HG03565 (cell line): ENCODE measurements around the gene AP3D1.

Experiments
- ATAC-seq: cut with Tn5 transposase; IDR thresholded peaks from one replicate; pipeline ENCODE4 v1.9.1; 2021; ENCODE audit warnings: mild to moderate bottlenecking, moderate library complexity; ENCODE audit not compliant: unreplicated experiment

The AP3D1 gene

DNA sequence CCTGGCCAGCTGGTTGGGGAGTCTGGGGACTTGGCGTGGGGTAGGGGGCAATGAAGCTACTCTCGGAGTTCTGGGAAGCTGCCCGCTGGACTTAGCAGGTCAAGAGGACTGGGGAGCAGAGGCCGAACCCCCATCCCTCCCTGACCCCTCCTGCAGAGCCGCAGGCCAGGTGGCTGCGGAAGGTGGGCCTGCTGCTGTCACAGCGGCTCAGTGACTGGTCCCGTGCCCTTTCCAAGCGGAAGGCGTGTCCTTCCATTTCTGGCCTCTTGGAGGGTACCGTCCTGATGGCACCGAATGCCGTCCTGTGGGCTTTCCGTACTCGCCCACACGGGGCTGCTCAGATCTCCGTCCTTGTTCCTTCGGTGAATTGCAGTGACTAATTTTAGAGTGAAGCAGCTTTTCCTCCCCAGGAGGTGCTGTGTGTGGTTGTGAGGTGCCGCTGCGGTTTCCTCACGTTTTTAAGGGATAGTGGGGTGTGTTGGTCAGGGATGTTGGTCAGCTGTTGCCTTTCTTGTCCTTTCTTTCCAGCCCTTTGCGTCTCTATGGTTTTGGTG is 33.1 kb upstream of the AP3D1 start:
- ATAC-seq: no peak

DNA sequence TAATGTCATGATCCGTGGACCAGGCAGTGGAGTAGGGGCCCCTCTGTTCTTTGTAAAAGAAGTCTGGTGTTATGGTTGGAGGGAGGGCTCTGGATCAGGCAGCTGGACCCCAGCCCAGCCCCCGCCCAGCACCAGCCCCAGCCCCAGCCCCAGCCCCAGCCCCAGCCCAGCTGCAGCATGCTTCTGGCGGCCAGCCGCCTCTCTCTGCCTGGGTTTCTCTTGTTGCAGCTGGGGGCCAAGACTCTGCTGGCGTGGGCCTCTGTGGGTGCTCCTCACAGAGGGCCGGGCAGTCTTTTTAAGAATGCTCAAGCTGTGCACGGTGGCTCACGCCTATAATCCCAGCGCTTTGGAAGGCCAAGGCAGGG is 30.2 kb upstream of the AP3D1 start:
- ATAC-seq: no peak

DNA sequence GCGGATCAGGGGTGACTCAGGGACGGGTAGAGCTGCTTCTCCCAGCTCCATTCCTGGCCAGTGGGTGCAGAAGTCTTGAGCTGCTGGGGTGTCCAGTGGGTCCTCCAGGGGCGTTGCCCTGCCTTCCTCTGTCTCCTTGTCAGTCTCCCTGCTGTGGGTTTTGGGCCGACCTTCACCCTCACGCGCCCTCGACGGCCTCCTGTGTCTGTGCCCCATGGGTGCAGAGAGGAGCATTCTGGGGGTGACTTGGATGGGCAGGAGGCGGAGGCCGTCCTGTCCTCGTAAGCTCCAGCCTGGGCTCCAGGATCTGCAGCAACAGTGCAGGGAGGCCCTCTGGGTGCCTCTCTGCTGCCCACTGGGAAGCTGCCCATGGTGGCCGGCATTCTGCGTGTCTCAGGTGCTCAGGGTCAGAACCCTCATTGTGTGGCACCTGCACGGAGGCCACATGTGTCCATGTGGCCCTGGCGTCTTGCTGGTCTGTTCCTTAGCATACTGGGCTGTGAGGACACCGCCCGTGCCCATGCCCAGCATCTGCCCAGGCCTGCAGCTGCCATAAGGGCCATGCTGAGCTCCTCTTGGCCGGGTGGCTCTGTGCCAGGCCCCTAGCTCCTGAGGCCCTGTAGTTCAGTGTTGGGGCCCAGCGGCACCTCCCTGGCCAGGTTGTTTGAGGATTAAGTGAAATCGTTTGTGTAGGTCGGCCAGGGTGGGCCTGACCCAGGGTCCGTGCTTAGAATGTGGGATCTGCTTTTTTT is 29.7 kb upstream of the AP3D1 start:
- ATAC-seq: no peak

DNA sequence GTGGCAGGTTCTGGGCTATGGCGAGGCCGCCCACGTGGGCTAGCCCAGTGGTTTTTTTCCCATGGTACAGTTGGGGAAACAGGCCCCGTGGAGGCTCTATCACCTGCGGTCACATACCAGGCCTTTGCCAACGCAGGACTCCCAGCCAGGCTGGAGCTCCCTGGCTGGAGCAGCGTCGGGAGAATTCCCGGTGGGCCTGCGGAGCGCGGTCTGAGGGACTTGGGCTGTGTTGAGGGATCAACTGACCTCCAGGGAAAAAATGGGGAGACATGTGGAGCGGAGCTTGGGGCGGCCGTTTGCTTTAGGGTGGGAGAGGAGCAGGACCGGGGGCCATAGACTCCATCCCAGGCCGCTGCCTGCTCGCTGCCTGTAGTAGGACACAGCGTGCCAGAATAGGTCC is 28.7 kb upstream of the AP3D1 start:
- no peak for ATAC-seq

DNA sequence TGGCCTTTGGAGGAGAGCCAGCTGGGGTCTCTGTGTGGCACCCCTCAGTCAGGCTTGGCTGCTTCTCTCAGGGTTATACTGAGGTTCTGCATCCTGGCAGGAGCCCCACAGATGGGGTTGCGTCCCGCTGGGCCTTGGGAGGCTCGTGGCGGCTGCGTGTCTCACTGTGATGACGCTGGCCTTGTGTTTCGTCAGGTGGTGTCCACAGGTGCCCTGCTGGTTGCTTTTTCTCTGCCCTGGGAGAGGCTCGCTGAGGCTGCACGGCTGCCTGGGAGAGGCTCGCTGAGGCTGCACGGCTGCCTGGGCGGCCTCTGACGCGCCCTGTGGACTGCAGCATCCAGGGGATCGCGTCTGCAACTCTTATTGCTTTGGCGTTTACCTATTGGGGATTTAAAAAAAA is 27.7 kb upstream of the AP3D1 start:
- no peak for ATAC-seq

DNA sequence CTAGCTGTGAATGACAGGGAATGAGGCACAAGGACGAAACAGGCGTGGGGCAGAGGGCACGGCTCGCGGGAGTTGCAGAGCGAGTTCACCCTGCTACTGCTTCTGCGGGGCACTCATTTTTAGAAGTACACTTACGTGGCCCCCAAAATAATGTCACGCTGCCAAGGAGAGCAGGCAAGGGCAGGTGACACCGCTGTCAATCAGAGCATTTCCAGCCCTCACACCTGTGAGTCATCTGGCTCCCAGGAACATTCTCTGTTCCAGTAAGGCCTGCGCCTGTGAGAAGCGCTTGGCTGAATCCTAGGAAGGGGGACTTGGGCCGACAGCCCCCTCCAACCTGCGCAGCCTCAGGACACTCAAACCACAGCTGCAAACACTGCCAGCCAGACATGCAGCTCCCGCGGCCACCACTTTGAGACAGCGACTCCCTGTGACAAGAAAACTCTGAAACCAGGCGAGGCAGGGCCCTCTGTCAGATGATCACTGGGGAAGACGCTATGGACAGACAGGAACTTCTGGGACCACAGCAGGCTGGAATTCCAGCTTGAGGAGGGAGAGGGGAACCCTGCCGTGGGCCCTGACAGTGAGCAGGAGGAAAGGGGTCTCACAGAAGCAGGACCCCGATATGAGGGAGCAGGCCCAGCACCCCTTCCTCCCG is 25.1 kb upstream of the AP3D1 start:
- ATAC-seq: no peak

DNA sequence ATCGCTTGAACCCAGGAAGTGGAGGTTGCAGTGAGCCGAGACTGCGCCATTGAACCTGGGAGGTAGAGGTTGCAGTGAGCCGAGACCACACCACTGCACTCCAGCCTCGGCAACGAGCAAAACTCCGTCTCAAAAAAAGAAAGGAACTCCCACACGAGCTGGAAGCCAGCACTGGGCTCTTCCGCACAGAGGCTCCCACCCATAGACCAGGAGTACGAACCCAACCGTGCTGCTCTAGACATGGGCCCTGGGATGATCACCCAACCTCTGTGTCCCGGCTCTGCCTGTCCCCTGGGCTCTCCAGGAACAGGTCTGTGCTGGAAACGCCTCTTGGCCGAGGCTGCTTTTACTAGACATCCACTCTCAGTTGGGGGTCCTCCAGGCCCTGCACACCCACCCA is 24.4 kb upstream of the AP3D1 start:
- ATAC-seq: no peak

DNA sequence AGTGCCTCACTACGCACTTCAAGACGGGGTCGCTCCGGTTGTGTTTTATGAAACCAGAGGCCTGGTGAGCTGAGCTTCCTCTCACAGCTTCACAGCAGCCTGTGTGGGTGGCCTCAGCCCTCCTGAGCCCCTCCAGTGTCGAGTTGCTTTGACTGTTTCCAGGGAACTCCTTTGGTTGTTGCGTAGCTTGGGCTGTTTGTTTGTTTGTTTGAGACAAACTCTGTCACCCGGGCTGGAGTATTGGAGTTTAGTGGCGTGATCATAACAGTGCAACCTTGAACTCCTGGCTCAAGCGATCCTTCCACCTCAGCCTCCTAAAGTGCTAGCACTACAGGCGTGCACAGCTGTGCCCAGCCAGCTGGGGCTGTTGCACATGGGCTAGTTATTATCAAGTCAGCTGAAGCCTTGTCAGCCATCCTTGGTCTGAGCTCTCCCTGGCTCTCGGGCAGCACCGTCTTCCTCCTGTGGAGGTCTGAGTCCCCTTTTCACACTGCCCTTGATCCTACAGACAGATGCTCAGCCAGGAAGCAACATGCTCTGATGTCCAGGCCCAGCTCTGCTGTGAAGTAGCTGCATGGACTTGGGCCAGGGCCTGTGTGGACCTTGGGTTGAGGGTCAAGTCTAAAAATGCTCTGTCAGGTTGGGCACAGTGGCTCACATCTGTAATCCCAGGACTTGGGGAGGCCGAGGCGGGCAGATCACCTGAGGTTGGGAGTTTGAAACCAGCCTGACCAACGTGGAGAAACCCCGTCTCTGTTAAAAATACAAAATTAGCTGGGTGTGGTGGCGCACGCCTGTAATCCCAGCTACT is 22.6 kb upstream of the AP3D1 start:
- no peak for ATAC-seq

DNA sequence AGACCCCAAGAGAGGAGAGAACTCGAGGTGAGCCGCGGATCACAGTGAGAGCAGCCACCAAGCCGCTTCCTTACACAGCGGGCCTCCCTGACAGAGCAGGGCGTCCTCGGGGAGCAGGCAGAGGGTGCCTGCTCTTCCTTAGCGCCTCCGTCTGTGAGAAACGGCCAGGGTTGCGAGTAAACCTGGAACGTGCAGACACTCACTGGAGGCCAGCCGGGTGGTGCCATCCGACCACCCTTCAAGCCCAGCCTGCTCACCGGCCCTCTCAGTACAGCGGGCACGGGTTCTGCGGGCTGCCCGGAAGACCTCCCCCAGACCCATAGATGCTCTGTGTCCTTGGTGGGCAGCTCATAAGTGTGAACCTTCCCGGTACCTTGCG is 22.0 kb upstream of the AP3D1 start:
- no peak for ATAC-seq

DNA sequence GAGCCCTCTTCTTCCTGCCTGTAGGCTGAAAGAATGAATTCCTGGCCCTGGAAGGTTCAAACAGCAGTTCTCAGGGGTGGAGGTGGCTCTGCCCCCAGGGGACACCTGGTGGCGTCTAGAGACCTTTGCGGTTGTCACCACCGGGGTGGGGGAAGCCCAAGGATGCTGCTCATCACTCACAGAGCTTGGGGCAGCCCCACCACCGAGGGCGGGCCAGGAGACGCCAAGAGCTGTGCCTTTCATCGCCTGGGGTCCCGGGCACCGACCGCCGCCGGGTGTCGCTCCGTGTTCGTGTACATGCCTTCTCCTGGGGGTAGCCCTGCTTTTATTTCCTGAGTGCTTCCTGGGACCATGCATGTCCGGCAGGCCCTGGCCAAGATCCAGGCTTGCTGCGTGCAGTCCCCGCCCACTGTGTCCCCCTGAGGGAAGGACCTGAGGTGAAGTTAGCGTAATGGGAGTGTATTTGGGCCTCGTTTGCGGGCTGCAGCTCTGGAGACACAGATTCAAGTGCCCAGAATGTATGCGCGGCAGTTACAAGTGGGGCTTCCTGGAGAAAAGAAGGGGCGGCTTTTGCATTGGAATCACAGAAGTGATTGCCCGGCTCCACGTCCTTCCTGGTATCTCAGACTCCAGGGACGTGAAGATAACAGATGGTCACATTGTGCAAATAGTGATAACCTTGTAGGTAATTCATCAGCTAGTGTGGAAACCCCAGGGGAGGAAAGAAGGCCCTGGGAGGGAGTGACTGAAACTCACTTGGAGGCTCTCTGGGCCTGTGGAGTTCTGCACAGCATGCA is 20.2 kb upstream of the AP3D1 start:
- peak; percentile 34 for ATAC-seq

DNA sequence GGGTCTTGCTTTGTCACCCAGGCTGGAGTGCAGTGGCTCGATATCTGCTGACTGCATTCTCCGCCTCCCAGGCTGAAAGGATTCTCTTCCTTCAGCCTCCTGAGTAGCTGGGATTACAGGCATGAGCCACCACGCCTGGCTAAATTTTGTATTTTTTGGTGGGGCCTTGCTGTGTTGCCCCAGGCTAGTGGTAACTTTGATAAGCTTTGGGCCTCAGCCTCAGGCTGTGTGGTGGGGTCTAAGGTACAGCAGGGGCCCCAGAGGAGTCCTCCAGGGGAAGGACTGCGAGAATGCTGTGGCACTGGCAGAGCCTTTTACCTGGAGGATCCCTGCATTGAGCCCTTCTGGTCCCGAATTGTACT is 19.6 kb upstream of the AP3D1 start:
- ATAC-seq: no peak

DNA sequence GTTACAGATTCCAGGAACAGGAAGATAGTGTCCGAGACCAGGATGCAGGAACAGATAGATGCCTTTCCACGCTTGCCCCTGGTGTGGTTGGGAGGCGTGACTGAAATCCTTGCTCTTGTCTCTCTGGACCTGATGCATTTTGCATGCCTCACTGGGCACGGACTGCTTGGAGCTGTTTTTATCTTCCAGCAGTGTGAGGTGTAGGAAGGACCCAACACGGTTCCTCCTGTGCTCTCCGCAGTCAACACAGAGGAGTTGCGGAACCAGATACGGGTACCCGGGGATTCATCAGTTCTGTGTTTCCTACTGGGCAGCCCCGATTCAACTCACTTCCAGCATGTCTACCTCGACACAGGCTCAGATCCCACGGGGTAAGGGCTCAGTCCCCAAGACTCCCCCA is 18.9 kb upstream of the AP3D1 start:
- ATAC-seq: no peak

DNA sequence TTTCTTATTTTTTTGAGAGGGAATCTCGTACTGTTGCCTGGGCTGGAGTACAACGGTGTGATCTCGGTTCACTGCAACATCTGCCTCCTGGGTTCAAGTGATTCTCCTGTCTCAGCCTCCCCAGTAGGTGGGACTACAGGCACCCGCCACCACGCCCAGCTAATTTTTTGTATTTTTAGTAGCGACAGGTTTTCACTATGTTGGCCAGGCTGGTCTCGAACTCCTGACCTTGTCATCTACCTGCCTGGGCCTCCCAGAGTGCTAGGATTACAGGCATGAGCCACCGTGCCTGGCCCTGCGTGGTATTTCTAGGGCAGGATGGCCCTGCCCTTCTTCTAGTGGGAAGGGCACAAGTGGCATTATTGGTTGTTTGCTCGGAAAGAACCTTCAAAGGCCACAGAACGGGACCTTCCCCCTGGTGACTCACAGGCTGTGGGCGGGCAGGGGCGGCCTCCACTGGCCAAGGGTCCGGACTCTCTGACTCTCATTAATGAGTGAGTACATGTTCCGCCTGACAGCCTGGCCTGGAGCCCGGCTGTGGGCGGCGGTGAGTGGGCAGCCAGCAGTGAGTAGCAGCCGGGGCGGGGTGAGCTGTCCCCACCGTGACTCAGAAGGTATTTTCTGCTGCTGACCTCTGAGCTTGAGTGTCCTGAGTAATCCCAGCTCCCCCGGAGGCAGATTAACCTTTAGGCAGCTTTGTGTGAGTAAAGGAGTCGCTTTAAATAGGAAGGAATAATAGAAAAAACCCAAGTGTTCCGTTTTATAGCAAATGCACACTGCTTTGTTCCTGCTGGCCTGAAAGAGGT is 17.5 kb upstream of the AP3D1 start:
- peak; percentile 41 for ATAC-seq

DNA sequence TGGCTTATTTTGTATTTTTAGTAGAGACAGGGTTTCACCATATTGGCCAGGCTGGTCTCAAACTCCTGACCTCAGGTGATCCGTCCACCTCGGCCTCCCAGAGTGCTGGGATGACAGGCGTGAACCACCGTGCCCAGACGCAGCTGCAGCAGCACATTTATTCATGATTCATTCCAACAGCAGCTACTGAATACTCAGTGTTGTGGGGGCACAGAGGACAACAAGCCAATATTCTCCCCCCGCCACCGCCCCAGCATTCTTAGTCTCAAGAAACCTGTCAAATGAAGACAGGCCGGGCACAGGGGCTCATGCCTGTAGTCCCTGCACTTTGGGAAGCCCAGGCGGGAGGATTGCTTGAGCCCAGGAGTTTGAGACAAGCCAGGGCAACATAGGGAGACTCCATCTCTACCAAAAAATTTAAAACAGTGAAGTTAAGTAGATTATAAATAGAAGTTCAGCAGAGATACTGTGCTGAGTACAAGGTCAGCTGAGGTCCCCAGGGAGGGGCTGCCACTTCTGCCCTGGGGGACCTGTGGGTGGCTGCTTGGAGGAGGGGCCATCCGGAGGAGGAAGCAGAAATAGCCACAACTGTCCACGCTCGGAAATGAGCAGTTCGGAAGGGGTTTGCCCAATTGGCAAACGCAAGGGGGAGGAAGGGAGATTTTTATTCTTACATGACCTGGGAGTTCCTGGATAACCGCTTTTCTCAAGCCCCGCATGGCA is 16.7 kb upstream of the AP3D1 start:
- ATAC-seq: no peak

DNA sequence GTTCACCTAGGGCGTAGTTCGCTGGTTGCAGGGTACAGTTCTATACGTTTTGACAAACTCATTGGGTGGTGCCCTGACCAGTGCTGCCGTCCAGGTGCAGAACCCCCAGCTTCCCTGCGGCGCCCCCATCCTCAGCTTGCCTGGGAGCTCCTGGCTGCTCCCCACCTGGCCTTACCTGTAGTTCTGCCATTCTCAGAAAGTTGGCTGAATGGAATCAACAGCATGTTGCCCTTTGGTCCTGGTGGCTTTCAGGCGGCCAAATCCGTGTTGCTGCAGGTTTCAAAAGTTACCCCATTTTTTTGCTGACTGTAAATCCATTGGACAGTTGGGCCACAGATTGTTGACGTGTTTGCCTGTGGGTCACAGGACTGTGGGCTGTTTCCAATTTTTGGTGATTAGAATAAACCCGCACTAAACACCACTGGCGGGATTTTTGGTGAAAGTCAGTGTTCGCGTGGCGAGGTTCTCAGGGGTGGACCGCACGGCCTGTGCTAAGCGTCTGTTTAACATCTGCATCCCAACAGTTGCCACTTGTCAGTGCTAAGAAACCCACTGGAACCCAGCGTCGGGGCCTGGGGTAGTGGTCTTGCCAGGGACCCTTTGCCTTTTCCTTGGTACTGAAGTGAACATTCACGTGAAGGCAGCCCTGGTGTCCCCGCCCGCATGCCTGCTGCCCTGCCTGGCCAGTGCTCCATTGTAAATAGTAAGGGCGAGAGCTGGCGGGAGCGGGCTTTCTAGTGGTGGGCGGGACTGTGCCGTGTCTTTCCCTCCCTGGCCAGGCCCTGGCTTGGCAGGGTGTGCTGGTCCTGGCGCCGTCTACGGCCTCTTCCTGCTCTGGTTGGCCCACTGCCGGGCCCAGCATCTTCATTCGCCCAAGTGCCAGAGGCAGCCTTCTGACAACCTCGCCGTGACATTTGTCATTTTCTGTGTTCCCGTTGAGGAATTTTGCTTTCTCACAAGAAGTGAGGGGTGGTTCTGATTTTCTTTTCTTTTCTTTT is 15.7 kb upstream of the AP3D1 start:
- ATAC-seq: no peak

DNA sequence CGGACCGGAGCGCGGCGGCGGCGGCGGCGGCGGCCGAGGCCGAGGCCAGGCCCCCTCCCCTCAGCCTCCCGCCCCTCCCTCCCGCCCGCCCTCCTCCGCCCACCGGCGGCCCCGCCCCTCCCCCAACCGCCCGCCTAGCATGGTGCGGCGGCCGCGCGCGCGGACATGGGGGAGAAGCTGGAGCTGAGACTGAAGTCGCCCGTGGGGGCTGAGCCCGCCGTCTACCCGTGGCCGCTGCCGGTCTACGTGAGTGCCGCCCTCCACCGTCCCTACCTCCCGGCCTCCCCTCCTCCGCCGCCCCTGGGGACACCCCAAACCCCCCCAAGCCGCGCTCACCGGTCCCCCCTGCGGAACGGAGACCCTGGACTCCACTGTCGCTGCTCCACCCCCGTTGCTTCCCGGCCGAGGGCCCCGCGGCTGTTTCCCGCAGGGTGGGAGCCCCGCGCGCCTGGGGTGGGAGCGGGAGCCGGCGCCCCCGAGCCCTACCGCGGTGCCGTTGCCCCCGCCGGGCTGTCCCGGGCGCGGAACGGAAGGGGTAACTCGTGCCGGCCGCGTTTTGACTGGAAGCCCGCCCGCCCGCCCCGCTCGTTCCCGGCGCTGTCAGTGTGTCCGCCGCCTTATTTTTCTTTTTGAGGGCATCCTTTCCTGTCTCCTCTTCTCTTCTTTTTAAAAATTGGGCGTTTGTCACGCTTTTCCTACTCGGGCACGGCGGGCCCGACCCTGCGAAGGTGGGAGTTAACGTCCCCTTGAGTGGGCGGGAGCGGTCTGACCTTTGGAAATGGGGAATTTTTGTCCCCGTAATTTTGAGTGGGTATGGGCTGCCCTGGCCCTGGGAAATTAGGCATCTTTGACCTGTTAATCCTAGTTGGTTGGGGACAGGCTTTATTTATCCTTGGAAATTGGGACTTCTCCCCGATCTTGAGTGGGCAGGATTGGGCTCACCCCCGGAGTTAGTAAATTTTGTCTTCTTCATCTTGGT is 12.9 kb upstream of the AP3D1 start:
- no peak for ATAC-seq

DNA sequence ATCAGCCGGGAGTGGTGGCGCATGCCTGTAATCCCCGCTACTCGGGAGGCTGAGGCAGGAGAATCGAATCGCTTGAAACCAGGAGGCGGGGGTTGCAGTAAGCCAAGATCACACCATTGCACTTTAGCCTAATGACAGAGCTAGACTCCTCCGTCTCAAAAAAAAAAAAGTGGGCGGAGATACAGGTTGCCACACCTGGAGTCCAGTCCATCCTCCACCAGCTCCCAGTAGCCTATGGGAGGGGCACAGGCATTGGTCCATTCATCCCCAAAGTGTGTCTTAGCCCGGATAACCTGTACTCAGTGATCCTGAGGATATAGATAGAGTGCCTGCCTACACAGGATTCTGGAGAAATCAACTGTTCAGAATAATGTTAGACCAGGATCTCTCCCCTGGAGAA is 9.0 kb upstream of the AP3D1 start:
- no peak for ATAC-seq
